D341Med (cell line): Measurements from ENCODE around the gene CCDC32.
"Not testable (repeated sequence)": the region's sequence is repeated elsewhere in the genome, so short reads cannot be mapped to it uniquely, and the experiment has no call there.

Experiments
- DNase-seq: peaks from one replicate; pipeline ENCODE4 v3.0.0; 2012; ENCODE audit warnings: low spot score

The CCDC32 gene, protein sequence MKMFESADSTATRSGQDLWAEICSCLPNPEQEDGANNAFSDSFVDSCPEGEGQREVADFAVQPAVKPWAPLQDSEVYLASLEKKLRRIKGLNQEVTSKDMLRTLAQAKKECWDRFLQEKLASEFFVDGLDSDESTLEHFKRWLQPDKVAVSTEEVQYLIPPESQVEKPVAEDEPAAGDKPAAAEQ

DNA sequence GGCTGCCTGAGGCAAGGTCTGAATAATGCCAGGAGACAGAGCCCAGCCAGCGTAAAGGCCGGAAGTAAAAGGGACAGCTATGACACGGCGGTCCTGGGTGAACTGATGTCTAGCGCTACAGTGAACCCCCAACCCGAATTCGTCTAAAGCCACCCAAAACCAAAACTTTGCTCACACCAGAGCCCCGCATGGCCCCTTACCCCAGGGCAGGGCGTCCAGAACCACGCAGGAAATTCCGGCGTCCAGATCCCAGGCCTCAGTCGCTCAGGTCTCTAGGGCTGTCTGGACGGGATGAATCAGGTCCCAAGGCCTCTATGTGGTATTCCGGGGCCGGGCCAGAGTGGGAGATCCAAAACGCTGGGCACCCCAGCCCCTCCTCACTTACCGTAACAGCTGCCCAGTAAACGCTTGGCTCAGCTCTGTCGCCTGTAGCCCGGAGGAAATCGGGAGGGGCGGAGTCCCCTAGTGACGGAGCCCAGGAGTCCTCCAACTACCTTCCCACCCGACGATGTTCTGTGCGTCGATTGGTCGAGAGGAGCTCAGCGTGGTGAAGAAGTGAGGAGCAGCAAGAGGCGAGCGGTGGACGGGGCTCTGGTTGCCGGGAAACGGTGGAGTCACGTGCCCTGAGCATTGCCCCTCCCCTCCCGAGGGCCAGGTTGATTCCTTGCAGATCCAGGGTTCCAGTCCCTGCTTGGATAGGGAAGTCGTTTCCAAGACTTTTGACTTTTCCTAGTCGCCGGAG, at the start of gene CCDC32:
Gene CCDC32 (minus strand): TSS at position 452 of the 742 bp plus-strand sequence. CDS start 2,027 bp downstream, outside the sequence.
- DNase-seq: peak; percentile 96

DNA sequence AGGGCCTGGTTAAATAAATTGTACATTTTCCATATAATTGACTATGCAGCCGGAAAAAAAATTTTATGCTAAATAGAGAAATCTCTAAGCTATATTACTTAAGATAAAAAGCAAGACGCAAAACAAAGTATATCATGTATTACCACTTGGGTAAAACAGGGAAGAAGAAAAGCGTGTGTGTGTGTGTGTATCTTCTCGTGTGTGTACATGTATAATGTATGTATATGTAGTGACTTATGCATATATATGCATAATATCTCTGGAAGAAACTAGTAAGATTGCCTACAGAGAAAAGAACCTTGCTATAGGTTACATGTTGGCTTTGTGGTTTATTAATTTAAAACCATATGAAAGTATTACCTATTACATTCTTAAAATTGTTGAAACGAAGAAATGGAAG, 48.2 kb upstream of the CCDC32 start:
- no peak for DNase-seq

DNA sequence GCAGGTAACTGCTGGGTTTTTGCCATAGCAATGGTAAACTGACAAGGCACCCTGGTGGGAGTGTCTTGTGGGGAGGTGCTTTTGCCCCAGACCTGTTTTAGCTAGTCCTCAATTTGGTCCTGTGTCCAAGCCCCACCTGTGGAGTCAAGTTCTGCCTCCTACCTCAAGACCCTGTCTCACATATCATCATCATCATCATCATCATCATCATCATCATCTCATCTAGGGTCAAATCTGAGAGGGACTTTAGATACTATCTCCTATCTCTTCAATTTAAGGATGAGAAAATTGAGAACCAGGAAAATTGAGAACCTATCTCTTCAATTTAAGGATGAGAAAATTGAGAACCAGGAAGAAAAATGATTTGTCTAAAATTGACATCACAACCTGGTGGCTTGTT, 39.1 kb upstream of the CCDC32 start:
- DNase-seq: no peak

DNA sequence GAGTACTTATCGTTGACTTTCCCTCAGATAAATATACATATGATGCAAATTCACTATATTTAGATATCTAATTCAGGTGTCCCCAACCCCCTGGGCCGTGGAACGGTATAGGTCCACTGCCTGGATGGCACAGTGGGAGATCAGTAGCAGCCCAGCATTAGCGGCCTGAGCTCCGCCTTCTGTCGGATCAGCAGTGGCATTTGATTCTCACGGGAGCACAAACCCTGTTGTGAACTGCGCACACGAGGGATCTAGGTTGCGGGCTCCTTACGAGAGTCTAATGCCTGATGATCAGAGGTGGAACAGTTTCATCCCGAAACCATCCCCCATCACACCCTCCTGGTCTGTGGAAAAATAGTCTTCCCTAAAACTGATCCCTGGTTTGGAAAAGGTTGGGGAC, 36.1 kb upstream of the CCDC32 start:
- peak; percentile 65 for DNase-seq

DNA sequence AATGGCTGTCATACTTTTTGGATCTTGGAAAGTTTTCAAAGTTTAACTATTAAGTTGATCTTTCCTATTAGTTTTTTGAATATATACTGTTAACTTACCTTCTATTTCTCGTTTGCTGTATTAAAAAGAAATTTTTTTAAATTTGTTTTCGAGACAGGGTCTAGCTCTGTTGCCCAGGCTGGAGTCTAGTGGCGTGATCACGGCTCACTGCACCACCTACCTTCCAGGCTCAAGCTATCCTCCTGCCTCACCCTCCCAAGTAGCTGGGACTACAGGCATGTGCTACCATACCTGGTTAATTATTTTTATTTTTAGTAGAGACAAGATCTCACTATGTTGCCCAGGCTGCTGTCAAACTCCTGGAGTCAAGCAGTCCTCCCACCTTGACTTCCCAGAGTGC, 33.8 kb upstream of the CCDC32 start:
- no peak for DNase-seq

DNA sequence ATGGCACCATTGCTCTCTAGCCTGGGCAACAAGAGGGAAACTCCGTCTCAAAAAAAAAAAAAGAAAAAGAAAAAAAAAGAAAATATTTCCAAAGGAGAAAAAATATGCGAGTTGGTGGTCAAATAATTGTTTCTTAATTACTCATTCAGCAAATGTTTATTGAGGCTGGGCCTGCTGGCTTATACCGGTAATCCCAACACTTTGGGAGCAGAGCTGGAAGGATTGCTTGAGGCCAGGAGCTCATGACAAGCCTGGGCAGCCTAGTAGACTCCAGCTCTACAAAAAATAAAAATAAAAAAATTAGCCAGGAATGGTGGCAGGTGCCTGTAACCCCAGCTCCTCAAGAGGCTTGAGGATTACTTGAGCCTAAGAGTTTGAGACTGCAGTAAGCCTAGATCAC, 33.3 kb upstream of the CCDC32 start:
- no peak for DNase-seq

DNA sequence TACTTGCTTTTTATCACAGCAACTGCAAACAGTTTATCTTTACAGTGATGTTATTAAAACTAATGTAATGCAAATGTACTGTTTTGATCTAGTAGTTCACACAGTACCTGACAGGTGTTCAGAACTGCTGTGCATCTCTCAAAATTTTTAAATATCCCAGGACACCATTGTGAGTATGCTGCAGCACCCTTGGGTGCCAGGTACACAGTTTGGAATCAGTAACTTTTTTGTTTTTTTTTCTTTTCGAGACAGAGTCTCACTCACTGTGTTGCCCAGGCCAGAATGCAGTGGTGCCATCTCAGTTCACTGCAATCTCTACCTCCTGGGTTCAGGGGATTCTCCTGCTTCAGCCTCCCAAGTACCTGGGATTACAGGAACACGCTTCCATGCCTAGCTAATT, 32.2 kb upstream of the CCDC32 start:
- DNase-seq: no peak

DNA sequence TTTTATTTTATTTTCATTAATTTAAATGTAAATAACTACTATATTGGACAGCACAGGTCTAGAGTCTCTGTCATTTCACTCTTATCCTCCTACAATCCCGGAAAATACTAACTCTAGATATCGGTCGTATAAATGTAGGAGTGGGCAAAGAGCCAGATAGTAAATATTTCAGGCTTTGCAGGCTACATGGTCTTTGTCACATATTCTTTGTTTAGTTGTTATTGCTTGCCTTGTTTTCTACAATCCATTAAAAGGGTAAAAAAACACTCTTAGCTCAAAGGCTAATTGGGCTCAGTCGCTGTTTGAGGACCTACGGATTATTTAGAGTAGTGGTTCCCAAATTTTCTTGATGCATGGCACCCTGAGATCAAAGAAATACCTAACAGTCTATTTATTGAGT, 30.9 kb upstream of the CCDC32 start:
- DNase-seq: no peak

DNA sequence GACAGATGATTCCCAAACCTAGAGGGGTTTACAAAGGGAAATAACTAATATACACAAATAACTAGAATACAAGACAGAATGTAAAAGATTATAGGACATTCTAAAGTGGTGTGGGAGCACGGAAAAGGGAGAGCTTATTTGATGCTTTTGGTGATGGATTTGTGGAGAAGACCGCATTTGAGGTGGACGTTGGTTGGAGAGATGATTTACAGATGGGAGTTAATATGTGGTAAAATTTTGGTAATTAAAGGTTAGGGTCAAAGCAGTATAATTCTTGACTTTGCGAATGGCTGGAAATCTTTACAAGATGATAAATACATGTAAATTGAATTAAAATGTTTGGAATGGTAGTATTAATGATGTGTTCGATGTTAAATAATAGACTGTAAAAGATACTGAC, 30.4 kb upstream of the CCDC32 start:
- no peak for DNase-seq

DNA sequence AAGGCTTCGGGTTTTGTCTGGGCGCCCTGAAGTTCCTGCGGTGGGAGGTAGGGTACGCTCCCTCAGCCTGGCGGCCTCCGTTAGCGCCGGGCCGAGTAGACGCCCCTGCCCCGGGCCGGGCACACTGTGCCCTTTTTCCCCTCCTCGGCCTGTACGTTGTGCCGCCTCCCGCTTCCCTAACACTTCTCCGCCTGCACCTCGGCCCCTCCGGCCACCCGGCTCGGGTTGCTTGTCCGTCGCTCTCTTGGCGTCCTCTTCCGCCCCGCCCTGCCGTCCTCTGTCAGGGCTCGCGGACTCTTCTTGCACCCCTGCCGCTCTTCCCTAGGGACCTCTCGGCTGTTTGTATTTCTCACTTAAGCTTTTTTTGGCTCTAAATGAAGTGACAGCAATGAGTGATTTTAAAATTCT, 29.6 kb upstream of the CCDC32 start:
- peak; percentile 82 for DNase-seq

DNA sequence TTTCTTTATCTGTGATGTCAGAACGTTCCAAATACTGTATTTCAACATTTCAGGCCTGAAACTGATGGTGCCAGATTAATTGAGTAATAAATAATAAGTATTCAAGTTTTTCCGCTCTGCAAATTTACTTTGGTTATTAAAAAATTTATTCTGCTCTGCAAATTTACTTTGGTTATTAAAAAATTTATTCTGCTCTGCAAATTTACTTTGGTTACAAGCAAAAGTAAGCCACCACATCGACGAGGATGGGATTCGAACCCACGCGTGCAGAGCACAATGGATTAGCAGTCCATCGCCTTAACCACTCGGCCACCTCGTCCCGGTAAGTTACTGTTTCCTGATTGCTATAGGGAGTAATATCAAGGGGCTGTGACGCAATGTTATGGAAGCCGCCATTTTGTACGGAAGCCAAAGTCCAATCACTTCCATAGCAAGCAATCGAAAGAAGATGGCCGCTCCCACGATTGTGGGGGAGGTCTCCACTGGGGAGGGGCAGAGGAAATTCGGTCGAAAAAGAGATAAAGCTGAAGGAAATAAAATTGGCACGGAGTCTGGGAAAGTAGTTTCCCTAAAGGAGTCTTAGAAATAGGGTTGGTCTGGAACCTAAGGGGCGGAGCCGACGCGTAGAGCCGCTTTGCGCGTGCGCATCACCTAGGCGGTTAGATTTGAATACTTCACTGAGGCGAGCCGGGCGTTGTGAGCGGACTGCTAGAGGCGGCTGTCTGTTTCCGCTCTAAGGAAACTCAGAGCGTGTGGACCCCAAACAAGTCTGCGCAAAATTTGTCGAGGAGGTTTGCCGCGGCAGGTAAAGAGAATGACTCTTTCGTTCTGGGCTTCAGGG, 29.0 kb upstream of the CCDC32 start, which contains the start of gene KNL1:
Gene KNL1 (plus strand): TSS at position 662 of the 841 bp plus-strand sequence. CDS start 8,683 bp downstream, outside the sequence.
- DNase-seq: peak; percentile 88

DNA sequence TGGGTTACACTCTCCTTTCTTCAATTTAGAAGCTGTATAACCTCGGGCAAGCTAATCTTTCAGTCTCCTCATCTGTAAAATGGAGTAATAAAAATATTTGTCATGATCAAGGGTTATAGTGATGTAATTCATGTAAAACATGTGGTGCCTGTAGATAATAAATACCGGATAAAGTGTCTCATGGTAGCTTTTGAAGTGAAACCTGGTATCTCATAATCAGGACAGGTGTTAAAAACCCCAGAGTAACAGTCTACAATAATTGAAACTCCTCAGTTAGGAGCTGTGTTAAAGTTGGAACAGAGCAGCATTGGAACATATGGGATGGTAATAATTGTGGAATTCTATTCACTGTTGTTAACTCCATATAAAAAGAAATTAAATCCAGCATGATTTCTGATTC, 28.3 kb upstream of the CCDC32 start:
- no peak for DNase-seq

DNA sequence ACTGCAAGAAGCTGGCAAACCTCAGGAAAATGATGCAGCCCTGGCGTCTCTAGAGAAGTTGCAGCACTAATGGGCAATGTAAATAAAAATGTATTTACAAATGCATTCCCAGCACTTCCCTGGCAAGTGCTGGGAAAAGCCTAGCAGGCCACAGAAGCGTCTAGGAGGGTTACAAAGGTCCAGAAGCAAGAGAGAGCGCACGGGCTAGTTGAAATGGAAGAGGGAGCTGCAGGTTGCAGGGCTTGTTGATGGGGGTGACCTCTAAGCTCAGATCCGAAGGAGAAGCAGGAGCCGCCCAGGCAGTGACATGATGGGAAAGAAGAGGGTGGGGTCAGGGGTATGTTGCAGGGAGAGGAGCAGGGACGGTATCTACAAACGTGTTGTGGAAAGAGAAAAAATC, 26.5 kb upstream of the CCDC32 start:
- no peak for DNase-seq

DNA sequence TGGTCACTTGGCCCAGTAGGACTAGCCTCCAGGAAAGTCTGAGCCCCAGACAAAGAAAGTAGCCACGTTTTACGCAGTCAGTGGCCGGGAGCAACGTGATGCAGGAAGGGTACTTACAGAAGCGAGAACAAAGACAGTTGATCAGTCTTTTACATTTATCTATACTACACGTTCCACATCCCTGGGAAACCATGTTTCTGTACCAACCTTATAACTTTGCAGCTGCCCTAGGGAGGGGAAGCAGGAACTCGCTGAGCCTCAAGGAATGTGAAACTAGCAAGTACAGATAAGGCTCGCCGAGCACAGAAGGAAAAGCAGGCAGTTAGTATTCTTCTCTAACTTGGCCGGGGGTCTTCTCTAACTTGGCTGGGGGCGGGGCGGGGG, 25.8 kb upstream of the CCDC32 start:
- DNase-seq: no peak

DNA sequence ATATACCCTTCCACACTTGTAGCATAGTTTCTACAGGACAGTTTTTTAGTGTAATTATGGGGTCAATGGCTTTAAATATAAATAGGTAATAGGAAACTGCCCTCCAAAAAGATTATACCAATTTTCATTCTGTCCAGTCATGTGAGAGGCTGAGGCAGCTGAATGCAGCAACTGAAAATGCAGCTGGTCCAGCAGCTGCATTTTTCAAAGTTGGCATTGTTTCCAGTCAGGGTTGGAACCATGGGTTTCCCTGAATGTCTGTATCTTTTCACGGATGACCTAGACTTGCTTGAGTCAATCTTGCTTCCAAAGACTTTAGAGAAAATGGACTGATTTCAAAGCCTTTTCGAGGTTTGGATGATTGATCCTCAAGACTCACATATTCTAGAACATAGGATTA, 19.3 kb upstream of the CCDC32 start:
- DNase-seq: no peak

DNA sequence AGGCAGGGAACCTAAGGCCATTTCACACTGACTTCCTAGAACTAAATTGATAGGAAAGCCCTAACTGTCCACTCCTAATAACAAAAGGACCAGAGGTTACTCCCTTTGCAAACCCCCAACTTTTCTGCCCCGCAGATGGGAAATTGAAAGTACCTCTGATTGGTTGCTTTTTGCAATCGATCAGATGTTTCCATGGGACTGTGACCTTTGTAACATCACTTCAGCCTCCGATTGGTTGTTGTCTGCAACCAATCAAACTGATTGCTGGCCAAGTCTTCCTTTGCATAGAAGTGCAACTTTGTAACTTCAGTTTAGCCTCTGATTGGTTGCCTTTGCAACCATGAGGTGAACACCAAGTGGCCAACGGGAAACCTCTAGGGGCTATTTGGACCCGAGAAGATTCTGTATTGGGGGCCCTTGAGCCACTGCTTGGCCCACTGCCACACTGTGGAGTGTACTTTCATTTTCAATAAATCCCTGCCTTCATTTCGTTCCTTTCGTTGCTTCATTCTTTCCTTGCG, 17.9 kb upstream of the CCDC32 start:
- no peak for DNase-seq

DNA sequence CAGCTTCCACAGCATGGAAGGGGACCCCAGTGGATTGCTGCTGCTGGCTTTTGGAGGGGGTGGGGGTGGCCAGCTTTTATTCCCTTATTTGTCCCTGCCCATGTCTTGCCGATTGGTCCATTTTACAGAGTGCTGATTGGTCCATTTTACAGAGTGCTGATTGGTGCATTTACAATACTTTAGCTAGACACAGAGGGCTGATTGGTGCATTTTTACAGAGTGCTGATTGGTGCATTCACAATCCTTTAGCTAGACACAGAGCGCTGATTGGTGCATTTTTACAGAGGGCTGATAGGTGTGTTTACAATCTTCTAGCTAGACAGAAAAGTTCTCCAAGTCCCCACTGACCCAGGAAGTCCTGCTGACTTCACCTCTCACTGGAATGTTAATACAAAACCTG, 17.0 kb upstream of the CCDC32 start:
- not testable (repeated sequence) for DNase-seq

DNA sequence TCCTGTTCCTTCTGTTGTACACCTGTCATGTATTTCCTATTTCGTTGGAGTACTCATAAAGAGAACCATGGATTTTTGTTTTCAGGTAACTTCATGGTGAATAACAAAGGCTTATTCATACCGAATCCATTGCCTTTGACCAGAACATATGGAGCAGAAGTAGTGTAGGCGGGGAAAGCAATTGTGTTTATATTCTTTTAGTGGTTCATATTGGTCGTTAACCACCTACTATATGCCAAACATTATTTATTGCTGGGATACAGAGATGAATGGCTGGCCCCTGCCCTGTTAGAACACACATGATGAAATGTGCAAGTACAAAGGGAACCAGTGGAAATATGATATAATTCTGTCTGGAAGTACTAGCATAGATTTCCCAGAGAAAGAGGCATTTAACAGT, 14.1 kb upstream of the CCDC32 start:
- DNase-seq: no peak

DNA sequence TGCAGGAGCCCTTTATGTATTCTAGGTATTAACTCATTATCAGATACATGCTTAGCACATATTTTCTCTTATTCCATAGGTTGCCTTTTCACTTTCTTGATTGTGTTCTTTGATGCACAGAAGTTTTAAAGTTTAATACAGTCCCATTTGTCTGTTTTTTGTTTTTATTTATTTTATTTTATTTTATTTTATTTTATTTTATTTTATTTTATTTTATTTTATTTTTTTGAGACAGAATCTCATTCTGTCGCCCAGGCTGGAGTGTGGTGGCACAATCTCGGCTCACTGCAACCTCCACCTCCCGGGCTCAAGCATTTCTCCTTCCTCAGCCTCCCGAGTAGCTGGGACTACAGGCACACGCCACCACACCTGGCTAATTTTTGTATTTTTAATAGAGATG, 12.1 kb upstream of the CCDC32 start:
- DNase-seq: not testable (repeated sequence)

DNA sequence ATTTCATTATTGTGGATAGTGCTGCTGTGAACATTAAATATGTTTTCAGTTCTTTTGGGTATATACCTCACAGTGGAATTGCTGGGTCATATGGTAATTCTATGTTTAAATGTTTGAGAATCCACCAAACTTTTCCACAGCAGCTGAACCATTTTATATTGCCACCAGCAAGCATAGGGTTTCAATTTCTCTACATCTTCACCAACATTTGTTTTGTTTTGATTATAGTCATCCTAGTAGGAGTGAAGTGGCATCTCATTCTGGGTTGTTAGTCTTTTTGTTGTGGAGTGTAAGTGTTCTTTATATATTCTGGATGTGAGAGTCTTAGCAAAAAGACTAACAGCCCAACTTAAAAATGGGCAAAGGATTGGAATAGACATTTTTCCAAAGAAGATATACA, 10.3 kb upstream of the CCDC32 start:
- DNase-seq: no peak

DNA sequence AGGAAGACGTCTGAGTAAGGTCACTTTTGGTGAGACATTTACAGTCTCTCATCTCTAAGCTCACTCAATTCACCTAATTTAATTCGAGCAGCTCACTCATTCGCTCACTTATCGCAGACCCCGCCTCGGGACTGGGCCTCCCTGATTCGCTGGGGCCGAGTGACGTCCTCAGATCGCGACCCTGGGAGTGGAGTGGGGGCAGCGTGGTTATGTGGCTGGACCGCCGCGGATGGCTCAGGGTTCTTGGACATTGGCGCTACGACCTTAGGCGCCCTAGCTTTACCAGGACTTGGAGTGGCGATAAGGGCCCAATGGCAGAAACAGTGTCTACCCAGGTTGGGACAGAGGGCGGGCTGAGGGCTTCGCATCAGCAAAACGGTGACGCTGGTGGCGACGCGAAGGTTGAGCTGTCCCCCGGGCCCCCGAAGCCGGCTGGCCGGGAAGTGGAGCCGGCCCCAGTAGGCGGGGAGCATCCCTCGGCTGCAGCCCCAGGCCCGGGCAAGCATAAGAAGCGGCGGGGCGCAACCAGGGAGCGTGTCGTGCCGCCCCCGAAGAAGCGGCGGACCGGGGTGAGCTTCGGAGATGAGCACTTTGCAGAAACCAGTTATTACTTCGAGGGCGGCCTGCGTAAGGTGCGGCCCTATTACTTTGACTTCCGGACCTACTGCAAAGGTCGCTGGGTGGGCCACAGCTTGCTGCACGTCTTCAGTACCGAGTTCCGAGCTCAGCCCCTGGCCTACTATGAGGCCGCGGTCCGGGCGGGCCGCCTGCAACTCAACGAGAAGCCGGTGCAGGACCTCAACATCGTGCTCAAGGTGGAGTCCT, 4.5 kb upstream of the CCDC32 start, which contains the start of gene RPUSD2:
Gene RPUSD2 (plus strand): TSS at position 171 of the 825 bp plus-strand sequence. CDS start 39 bp downstream, at position 210.
- peak; percentile 96 for DNase-seq

DNA sequence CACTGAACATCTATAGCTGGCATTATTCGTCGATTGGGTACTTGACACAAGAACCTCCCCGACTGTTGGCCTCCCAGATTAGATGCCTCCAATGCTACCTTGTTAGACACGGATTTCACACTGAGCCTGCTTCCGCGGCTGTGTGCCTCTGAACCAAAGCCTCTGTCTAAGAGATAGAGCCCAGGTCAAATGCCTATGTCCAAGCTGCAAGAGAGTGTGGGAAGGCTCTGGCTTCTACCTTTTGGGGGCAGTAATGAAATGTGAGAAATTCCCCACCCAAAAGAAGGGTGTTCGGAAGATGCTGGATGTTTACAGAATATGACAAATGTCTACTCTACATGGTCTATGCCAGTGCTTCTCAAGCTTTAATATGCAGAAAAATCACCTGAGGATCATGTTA, 2.3 kb upstream of the CCDC32 start:
- DNase-seq: no peak
